ENCODE results near the gene PCDH15. TPM values are rescaled to one million over a fixed set of nuclear protein-coding genes. Genes with fewer than 3 reads are reported as not detected.

Gene PCDH15
- total RNA-seq, 4 donors from 2014 or later, result 0.70 to 2.3 TPM; not detected in 2

GRCh38 chr10:54826994-54827560 is 26.0 kb upstream of the PCDH15 start:
- Histone ChIP-seq H3K4me1 (no peaks in the 10 kb centered on the region), H3K27me3 (no peaks in the 10 kb centered on the region), H3K36me3 (no peaks in the 10 kb centered on the region), H3K27ac (no peak overlapping the region), H3K4me3 (no peak overlapping the region), H3K9me3 (no peaks in the 10 kb centered on the region)
- no peak for DNase-seq
- TF ChIP-seq POLR2A (IDR thresholded peaks at IDR 0.05), result no peak
- TF ChIP-seq, protein P1, sequence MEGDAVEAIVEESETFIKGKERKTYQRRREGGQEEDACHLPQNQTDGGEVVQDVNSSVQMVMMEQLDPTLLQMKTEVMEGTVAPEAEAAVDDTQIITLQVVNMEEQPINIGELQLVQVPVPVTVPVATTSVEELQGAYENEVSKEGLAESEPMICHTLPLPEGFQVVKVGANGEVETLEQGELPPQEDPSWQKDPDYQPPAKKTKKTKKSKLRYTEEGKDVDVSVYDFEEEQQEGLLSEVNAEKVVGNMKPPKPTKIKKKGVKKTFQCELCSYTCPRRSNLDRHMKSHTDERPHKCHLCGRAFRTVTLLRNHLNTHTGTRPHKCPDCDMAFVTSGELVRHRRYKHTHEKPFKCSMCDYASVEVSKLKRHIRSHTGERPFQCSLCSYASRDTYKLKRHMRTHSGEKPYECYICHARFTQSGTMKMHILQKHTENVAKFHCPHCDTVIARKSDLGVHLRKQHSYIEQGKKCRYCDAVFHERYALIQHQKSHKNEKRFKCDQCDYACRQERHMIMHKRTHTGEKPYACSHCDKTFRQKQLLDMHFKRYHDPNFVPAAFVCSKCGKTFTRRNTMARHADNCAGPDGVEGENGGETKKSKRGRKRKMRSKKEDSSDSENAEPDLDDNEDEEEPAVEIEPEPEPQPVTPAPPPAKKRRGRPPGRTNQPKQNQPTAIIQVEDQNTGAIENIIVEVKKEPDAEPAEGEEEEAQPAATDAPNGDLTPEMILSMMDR (IDR thresholded peaks at IDR 0.05), result no peak
- intact Hi-C loops (cut with DNase I; ENCODE audit: low total_unique reads), result no loop called here

GRCh38 chr10:54815583-54815982 is 14.6 kb upstream of the PCDH15 start:
- H3K4me1 ChIP-seq, result no peaks in the 10 kb centered on the region
- intact Hi-C loops (cut with DNase I; ENCODE audit: low total_unique reads), result no loop called here
- no peak overlapping the region for H3K4me3 ChIP-seq
- H3K9me3 ChIP-seq, result no peaks in the 10 kb centered on the region
- no peak overlapping the region for H3K27ac ChIP-seq
- no peak for DNase-seq
- H3K27me3 ChIP-seq, result no peaks in the 10 kb centered on the region
- no peaks in the 10 kb centered on the region for H3K36me3 ChIP-seq
- TF ChIP-seq, protein P1 (IDR thresholded peaks at IDR 0.05), result no peak
- TF ChIP-seq POLR2A (IDR thresholded peaks at IDR 0.05), result no peak

DNA sequence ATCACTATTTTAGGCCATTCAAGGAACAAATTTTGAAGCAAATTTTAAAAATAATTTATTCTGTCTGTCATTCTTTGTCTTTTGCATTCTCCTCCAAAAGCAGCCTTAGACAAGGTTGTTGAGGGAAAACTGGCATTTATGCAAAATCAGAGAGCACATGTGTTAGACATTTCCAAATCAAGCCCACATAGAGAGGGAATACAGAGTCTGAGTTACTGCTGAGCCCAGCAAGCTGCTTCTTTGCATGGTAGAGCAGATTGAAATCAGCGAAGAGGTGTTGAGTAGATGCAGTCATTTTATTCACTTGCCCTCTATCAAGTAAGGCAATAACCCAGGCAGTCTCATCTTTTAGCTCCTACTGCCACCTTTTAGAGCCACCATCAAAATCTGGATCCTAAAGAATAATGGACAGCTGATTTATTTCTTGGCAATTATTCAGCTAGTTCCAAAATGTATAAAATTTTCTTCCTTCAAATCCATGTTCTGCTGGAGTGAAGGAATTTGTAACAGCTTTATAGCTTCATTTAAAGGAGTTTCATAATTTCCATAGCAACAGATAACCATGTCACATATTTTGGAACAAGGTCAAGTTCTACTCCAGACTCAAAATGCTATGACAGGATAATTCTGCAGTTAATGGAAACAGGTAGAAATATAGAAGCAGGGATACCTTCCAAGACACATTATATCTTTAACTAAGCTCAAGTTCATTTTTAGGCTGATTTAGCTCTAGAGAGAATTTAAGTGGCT is 7.3 kb upstream of the PCDH15 start:
- Histone ChIP-seq H3K27me3 (no peaks in the 10 kb centered on the region), H3K27ac (no peak overlapping the region), H3K9me3 (no peaks in the 10 kb centered on the region), H3K36me3 (no peaks in the 10 kb centered on the region), H3K4me3 (no peak overlapping the region), H3K4me1 (no peaks in the 10 kb centered on the region)
- TF ChIP-seq, protein P1 (IDR thresholded peaks at IDR 0.05), result no peak
- TF ChIP-seq POLR2A (IDR thresholded peaks at IDR 0.05), result no peak
- intact Hi-C loops (cut with DNase I; ENCODE audit: low total_unique reads), result no loop called here
- DNase-seq, result no peak

- Histone ChIP-seq H3K27ac (no peak overlapping the region), H3K4me1 (no peaks in the 10 kb centered on the region), H3K27me3 (no peaks in the 10 kb centered on the region), H3K36me3 (no peaks in the 10 kb centered on the region), H3K4me3 (no peak overlapping the region), H3K9me3 (no peaks in the 10 kb centered on the region)
- intact Hi-C loops (cut with DNase I; ENCODE audit: low total_unique reads), result no loop called here
- TF ChIP-seq, protein P1 (IDR thresholded peaks at IDR 0.05), result no peak
- no peak for TF ChIP-seq POLR2A (IDR thresholded peaks at IDR 0.05)
- no peak for DNase-seq
Observed at GRCh38 chr10:54799506-54799905, 1.5 kb downstream of the PCDH15 start.

DNA sequence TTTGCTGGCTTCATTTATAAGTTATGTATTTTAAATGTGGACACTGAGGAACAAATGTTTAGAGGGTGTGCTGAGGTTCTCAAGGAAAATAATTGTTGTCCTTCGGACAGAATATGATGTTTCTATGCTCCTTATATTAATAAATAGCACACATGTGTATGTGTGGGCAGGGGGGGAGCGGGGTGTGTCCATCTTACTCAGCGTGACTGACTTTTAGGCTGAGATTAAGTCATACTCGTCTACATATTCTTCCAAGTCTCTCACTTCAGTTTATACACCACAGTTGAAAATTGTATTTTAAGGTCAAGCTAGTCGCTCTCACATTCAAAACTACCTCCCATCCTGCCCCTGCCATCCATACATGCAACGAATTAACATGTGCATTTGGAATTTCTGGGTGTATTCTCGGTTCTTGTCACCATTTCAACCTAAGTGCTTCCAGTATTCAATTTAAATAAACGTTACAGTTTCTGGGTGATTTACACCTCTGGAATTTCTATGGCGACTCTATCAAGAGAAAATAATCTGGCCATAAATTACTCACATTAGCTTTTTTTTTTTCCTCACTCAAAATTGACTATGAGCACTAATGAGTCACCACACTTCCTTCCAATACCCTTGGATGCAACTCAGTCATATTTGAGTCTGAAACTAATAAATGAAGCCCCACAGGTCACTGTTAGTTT is 3.3 kb downstream of the PCDH15 start:
- no peak for DNase-seq
- intact Hi-C loops (cut with DNase I; ENCODE audit: low total_unique reads), result no loop called here
- no peak overlapping the region for H3K4me3 ChIP-seq

More for the DNA sequence above, 3.3 kb downstream of the PCDH15 start:
- TF ChIP-seq, protein P1 (IDR thresholded peaks at IDR 0.05), result no peak
- TF ChIP-seq POLR2A (IDR thresholded peaks at IDR 0.05), result no peak
- H3K9me3 ChIP-seq, result no peaks in the 10 kb centered on the region
- H3K27ac ChIP-seq, result no peak overlapping the region
- H3K27me3 ChIP-seq, result no peaks in the 10 kb centered on the region
- H3K4me1 ChIP-seq, result no peaks in the 10 kb centered on the region
- no peaks in the 10 kb centered on the region for H3K36me3 ChIP-seq
